Measurements from ENCODE around the gene NPDC1. TPM values are rescaled to one million over a fixed set of nuclear protein-coding genes. Genes with fewer than 3 reads are reported as not detected.

NPDC1 gene
- total and polyA plus RNA-seq, 2 of the 8 experiments (the other 6 are each of a cell fraction or from before 2014, with no cell fraction given): 26.2 to 44.1 TPM

DNA sequence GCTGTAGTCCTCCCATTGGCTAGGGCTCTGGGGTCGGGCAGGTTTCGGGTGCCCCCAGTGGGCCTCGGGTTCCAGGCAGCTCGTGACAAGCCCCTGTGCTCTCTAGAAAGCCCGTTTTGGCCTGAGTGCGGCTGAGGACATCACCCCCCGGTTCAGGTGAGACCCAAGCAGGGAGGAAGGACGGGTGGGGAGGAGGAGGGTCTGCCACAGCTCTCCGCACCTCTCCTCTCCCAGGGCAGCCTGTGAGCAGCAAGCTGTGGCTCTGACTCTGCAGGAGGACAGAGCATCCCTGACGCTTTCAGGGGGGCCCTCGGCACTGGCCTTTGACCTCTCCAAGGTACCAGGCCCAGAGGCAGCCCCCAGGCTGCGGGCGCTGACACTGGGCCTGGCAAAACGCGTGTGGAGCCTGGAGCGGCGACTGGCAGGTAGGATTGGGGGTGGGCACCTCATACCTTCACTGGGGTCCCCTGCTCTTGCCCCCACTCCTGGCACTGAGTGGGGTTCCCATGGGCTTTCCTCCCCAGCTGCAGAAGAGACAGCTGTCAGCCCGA, 53.1 kb downstream of the NPDC1 start:
- H3K56ac ChIP-seq (replicated peaks; ENCODE audit: insufficient read length, low read depth, low read length): no peak overlapping the region
- peak overlapping the region; percentile 75 to 82 for H3K4me2 ChIP-seq (ENCODE audit: insufficient read depth in 1 of 2, low read depth in 2 of 2, low read length in 2 of 2)
- H2BK15ac ChIP-seq (ENCODE audit: low read length): no peak overlapping the region
- peaks cover 0 to 2% of the 10 kb centered on the region in 2 experiments for H4K20me1 ChIP-seq (replicated peaks in 1 of 2; ENCODE audit: control insufficient read depth in 1 of 2, insufficient read depth in 2 of 2, low read length in 2 of 2)
- no peak overlapping the region for H3K18ac ChIP-seq (ENCODE audit: extremely low read depth, low read length)
- H2AFZ ChIP-seq (ENCODE audit: low read length): no peak overlapping the region
- TF ChIP-seq CEBPB (IDR thresholded peaks at IDR 0.05; ENCODE audit: low read depth, low read length): no peak
- 0 out of 2 replicates have a peak, but pooled peaks have one; percentile 0 for TF ChIP-seq CREB1 (IDR thresholded peaks at IDR 0.05)
- ChIA-PET POLR2A (ENCODE audit: partially characterized antibody) (interaction anchor here (0.7 to 1.7 kb wide), 6 partner anchors 15 to 225 kb away, joined by 3 to 4 read pairs (median 4); no protein-coding TSS in a partner anchor), CTCF (ENCODE audit: partially characterized antibody) (interaction anchor here (0.8 to 6.3 kb wide), 14 partner anchors 11 to 223 kb away, joined by 3 to 31 read pairs (median 4); partner anchors contain the start of genes ABCA2, FUT7 and PTGDS)
- peak overlapping the region in 1 of 4 experiments; percentile 52; a peak in 4 of 7 replicates for H3K9ac ChIP-seq (replicated peaks in 1 of 4; ENCODE audit: extremely low read depth in 1 of 4, low read depth in 3 of 4, low read length in 3 of 4)
- no peak overlapping the region for H4K5ac ChIP-seq (ENCODE audit: insufficient read length, low read depth, low read length)
- no peak overlapping the region for H3K23ac ChIP-seq (ENCODE audit: insufficient read length)
- no peak overlapping the region for H2AK5ac ChIP-seq (ENCODE audit: low read depth, low read length)
- H3K23me2 ChIP-seq (ENCODE audit: low read depth, low read length): peaks cover 17% of the 10 kb centered on the region
- H3K4ac ChIP-seq (replicated peaks; ENCODE audit: insufficient read length, low read depth, low read length): no peak overlapping the region
- H3K79me2 ChIP-seq (ENCODE audit: control insufficient read depth in 1 of 2, insufficient read depth in 2 of 2, low read length in 2 of 2): no peaks in the 10 kb centered on the region
- H3K27ac ChIP-seq (ENCODE audit: low read depth, low read length): no peak overlapping the region
- no peak for DNase-seq (ENCODE audit: low read depth in 1 of 2, low spot score in 2 of 2)
- 50% methylated on average over 18 of the region's 18 CpGs; no CpG with 5 or more reads in 1 of the 2 experiments for WGBS, 2 experiments (ENCODE audit: extremely low coverage in 1 of 2, insufficient coverage in 1 of 2, insufficient read length in 1 of 2, insufficient replicate concordance in 2 of 2, low coverage in 1 of 2, low lambda C conversion rate in 2 of 2, missing lambda C conversion rate in 1 of 2)
- H3K36me3 ChIP-seq (ENCODE audit: control insufficient read depth in 2 of 4, insufficient read depth in 4 of 4, low read length in 3 of 4): peaks cover 0 to 2% (median 0%) of the 10 kb centered on the region in 4 experiments; a peak in 1 of 8 replicates
- H3K4me1 ChIP-seq (replicated peaks in 1 of 4; ENCODE audit: control insufficient read depth in 3 of 4, insufficient read depth in 4 of 4, low read length in 3 of 4): peaks cover 0 to 20% (median 11%) of the 10 kb centered on the region in 4 experiments; a peak in 6 of 7 replicates
- H3K4me3 ChIP-seq (ENCODE audit: extremely low read depth in 1 of 4, insufficient read depth in 2 of 4, low read depth in 3 of 4, low read length in 4 of 4): peak overlapping the region; percentile 46 to 89 (median 74)
- no peaks in the 10 kb centered on the region for H3K79me1 ChIP-seq (ENCODE audit: low read depth, low read length)
- peak overlapping the region; percentile 65; the same call in 1 of the 2 replicates for H4K8ac ChIP-seq (ENCODE audit: extremely low read depth, insufficient read depth, low read length)
- H2BK120ac ChIP-seq (replicated peaks; ENCODE audit: low read depth, low read length): no peak overlapping the region
- H2BK12ac ChIP-seq (ENCODE audit: low read depth, low read length): no peak overlapping the region
- no peak overlapping the region for H4K91ac ChIP-seq (replicated peaks; ENCODE audit: insufficient read length, low read length)
- no peak for FAIRE-seq
- H3K9me3 ChIP-seq (ENCODE audit: insufficient read depth in 2 of 2, low read depth in 1 of 2, low read length in 1 of 2): peaks cover 6% of the 10 kb centered on the region in 2 experiments; a peak in 2 of 4 replicates
- H2BK20ac ChIP-seq (ENCODE audit: low read length): no peak overlapping the region
- H2BK5ac ChIP-seq (ENCODE audit: low read depth, low read length): peak overlapping the region; percentile 44; the same call in 1 of the 2 replicates
- peaks cover 0 to 13% (median 10%) of the 10 kb centered on the region in 4 experiments; a peak in 3 of 7 replicates for H3K27me3 ChIP-seq (replicated peaks in 1 of 4; ENCODE audit: control insufficient read depth in 3 of 4, extremely low read depth in 1 of 4, insufficient read depth in 3 of 4, low read length in 3 of 4)
- H3K14ac ChIP-seq (ENCODE audit: insufficient read length): no peak overlapping the region
